Activated CD8-positive, alpha-beta memory T cell treated with anti-CD3 and anti-CD28 coated beads, Interleukin-2, amount 50 U/mL, for 1 hour (primary cell): ENCODE measurements around the gene HELB.

Experiments
- DNase-seq: peaks from one replicate; pipeline ENCODE4 v3.0.0-alpha.2; 2020; ENCODE audit errors: extremely low read depth

HELB gene

DNA sequence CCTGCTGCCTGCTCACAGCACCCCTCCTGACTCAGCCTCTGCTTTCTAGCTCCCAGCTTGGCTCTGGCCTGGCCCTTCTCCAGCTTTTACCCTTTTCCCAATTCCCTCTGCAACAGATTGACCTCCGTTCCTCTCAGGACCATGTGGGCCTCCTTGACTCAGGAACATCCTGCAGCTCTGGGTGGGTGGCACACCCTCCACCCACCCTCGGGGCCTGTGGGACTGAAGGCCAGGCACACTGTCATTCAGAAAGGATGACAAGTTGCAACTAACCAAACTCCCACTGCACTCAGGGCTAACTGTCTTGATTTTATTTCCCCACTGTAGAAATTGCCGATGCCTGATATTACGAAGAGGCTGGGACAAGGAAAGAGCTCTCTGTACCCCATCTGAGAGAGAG lies 59.4 kb downstream of the HELB start:
- no peak for DNase-seq

DNA sequence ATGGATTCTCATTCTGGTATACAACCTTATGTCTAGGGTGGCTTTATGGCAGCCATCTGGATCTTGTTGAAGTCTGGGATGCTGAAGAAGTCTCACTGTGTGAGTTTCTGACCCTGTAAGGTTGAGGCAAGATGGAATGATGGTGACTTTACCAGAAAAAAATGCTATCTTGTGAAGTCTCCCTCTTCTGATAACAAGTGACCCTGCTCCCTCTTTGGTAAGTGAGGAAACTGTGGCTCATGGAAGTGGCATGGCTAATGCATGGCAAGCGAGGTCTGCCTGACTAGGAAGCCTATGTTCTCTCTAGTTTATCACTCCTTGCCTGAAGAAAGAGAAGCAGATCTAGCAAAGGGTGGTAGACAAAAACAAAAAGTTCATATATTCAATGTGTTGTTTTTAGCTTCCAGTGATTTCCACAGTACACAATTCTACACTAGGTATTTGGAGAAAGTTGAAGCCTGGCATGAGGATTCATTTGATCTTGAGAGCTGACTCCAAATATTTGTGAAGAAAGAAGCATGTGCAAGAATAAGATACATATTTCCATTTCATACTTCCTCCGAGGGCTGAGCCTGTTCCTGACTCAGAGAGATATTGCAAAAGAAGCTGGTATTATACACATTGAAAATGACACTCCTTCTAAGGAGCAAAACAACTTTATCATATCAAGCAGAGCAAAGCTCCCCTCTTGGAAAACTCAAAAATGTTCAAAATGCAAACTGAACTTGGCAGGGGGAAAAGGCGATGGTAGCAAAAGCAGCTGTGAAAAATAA lies 63.6 kb downstream of the HELB start:
- no peak for DNase-seq

DNA sequence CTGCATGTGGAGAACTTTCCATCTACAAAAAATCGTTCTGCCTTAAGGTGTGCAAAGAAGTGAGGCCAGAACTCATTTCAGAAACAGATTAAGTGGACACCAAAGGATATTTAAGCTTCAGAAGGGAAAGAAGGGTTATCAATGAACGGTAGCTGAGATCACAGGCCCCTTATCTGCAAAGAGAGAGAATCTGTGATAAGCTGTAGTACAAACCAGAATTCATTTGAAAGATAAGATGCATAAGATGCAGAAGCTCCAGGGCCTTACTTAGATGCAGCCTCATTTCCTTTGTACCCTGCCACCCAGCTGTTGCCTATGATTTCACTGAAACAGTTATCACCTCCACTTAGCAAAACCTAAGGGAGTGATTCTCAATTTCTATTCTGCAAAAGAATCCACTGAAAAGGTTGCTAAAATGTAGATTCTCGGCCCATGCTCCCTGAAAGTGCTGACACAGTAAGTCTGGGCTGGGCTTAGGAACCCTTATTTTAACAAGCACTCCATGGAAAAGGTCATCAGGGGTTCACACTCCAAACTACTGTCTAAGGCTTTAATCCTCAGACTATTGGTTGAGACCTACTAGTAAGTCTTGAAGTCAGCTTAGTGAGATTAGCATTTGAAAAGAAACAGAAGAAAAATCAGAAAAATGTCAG lies 64.8 kb downstream of the HELB start:
- DNase-seq, result no peak

DNA sequence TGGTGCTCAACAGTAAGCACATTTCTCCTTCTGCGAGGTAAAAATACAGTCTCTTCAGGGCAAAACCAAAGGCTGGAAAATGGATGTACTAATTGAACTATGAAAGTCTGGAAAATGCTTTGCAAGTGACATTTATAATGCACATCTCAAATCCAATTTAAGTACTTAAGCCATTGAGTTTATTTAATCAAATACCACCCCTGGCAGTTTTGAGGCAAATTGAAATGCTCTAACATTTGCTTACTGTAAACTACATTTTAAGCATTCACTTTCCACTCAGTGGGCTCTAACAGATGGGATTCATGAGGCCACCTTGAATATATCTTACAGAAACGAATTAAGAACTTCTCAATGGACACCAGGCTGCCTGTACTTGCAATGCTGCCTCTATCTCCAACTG lies 69.7 kb downstream of the HELB start:
- DNase-seq, result no peak

DNA sequence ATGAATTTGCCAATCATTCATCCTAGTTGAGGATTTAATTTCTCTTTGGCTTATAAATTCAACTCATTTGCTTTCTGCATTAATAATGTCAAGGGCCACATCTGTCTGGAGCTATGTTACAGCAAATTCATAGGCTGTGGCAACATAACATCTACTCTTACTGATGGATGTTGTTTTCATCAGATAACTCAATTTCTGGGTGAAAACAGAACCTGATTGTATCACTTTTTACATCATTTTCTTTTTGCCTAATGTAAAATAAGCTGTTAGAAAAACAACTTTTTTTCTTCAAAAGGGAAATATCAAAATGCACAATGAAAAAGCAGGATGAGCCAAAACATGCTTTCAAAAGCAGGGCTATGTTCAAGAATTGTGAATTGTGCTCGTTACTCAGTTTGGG lies 73.3 kb downstream of the HELB start:
- no peak for DNase-seq

DNA sequence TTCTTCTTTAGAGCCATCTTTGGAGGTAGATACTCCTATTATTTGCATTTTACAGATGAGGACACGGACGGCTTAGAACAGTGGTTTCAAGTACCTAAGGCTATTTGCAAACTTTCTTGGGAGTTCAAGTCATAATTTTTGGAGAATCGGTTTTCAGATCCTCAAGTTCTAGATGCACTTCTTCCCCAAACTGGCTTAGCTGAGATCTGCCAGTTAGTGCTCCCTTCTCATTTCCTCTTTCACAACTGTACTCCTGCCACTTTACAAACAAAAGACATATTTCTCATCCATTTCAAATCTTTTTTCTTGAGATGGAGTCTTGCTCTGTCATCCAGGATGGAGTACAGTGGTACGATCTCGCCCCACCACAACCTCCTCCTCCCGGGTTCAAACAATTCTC lies 77.3 kb downstream of the HELB start:
- DNase-seq, result no peak

DNA sequence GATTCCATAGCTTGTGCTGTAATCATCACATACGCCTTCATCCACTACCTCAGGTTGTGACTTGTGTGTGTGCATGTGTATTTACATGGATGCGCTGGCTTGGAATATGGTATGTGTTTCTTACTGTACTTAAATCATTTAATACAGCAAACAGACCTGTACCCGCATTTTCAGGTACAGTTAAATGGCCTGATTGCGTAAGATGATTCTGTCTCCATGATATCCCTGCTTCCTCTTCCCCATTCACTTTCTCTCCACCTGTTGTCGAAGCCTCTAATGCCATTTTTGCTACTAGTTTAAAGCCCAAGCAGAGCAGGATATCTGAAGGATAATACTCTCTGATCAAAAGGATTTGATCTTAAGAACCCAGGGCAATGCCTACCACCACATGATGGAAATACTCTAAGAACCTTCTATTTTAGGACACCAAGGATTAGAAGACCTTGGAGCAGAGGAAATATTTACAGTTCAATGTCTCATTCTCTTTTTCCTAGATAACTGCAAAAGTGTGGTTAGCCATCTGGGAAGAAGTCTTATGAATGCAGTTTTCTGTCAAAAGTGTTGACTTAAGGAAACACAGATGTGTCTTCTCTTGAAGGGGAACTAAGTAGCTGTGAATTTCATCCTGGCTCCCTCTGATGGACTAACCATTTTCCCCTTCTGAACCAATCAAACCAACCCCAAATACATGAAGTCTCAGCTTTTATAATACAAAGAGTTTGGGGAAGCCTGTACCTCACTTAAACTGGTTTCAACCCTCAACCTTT lies 78.7 kb downstream of the HELB start:
- DNase-seq, result no peak

DNA sequence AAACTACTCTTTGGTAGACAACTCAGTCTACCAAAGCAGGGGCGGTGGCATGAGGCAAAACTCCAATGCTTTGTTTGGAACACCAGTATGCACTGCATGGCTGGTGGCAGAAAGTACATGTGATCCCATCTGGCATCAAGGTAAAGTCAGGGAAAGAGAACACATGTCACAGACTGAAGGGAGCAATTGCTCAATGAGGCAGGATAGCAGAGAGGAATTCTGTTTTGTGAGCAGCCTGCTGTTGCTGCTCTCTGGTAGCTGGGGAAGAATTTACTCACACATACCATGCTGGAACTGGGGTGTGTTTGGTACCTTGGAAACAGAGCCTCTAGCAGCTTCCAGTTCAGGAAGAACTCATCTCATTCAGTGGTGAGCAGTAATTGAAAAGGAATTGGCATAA lies 84.8 kb downstream of the HELB start:
- no peak for DNase-seq
